ENCODE measurements around the gene ATG3.

DNA sequence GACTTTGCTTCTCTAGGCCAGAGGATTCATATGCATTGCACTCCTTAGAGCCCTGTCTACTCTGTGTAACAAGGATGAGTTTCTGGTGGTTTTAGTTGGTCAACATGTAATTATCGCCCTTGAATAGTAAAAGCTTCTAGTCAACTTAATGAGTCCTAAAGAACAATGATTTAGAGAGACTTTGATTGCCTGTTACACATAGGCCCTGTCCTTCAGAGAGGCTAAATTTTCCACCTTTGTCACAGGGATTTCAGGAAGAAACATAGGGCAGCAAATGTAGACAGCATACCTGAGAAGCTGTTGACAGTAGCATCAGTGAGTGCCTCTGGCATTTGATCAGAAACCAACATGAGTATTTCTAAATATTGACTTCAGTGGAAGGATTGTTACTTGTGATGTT is 69.6 kb downstream of the ATG3 start:
- TF ChIP-seq CTCF (IDR thresholded peaks at IDR 0.05), result no peak
- TF ChIP-seq POLR2A (IDR thresholded peaks at IDR 0.05), result no peak
